DMS153 treated with DMSO at 0.1 percent for 48 hours (cell line): ENCODE results near the gene C1orf74.
"Not testable (repeated sequence)": the region's sequence is repeated elsewhere in the genome, so short reads cannot be mapped to it uniquely, and the experiment has no call there.

Experiments used
- DNase-seq: peaks from one replicate; lab custom pipeline; 2025; ENCODE audit not compliant: unreplicated experiment; lab: John Stamatoyannopoulos, UW

Gene C1orf74

DNA sequence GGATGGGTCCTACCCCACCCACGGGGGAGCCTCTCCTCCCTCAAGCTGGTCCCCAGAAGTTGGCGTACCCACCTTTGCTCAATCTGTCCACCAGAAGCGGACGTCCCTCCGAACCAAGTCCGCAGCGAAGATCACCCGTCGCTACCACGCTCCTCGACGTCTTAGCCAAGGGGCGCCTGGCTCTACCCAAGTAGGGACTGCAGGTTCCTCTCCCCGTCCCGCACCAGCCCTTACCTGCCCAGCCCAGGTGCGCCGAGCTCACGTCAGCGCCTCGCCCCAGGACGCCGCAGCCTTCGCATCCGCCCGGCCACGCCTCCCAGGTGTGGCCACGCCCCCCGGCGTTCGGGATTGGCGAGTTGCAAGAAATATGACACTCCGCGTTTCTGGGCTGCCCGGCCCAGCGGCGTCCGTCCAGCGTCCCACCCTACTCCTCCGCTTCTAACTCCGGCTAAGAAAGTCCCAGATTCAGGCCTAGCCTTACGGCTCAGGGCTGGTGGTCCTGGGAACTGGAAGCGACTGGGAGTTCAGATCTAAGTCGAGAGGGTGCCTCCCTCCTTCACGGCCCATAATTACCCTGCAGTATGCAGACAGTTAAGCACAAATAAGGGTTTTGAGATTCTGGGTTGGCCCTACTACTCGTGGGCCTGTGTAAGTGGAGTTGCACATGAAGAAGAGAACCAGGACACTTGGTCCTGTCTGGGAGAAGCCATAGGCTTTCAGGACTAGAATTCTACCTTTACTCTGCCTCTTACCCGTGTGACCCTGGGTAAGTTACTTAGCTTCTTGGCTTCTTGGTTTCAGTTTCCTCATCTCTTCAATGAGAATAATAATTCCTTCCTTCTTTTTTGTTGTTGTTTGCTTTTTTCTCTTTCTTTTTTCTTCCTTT lies 21.8 kb upstream of the C1orf74 start, which contains the start of gene IRF6:
Gene IRF6 (minus strand): TSS at position 268 of the 886 bp plus-strand sequence. CDS start 4,729 bp downstream, outside the sequence.
- DNase-seq = peak; percentile 96

DNA sequence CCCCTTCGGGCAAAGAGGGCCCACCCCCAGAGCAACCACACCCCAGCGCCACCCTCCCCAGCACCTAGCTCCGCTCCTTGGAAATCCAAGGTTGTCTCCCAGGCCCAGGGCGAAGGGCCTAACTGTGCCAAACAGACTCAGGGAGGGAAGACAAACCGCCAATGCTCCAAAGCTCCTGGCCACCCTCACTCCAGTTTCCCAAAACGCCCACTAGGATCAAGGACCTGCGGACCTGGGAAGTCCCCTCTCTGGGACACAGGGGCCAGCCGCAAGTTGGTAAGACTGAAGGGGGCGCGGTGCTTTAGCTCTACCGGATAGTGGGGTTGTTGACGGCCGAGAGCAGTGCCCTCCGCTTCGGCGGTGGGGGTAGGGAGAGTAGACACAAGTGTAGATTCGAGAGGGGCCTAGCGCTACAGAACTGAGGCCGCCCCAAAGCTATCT lies 21.0 kb upstream of the C1orf74 start:
- no peak for DNase-seq

- DNase-seq = no peak
Observed at GRCh38 chr1:209803568-209803967, 19.2 kb upstream of the C1orf74 start.

DNA sequence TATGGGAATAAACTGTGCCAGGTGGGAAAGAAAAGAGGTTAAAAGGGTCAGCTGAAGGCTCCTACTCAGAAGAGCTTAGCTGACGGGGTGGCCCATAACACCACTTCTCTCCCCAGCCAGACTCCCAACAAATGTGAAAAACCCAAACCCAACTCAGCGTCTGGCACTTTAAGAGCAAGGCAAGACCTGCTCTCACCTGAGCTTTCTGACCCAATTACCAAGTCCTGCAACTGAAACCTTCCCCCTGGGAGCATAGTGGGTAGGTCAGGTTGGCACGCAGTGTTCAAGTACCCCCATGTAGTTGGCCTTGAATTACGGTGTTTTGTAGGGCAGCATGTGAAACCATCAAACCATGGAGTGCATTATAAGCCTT lies 18.4 kb upstream of the C1orf74 start:
- no peak for DNase-seq

- DNase-seq = peak; percentile 58
Observed at GRCh38 chr1:209802117-209802779, 17.9 kb upstream of the C1orf74 start.

DNA sequence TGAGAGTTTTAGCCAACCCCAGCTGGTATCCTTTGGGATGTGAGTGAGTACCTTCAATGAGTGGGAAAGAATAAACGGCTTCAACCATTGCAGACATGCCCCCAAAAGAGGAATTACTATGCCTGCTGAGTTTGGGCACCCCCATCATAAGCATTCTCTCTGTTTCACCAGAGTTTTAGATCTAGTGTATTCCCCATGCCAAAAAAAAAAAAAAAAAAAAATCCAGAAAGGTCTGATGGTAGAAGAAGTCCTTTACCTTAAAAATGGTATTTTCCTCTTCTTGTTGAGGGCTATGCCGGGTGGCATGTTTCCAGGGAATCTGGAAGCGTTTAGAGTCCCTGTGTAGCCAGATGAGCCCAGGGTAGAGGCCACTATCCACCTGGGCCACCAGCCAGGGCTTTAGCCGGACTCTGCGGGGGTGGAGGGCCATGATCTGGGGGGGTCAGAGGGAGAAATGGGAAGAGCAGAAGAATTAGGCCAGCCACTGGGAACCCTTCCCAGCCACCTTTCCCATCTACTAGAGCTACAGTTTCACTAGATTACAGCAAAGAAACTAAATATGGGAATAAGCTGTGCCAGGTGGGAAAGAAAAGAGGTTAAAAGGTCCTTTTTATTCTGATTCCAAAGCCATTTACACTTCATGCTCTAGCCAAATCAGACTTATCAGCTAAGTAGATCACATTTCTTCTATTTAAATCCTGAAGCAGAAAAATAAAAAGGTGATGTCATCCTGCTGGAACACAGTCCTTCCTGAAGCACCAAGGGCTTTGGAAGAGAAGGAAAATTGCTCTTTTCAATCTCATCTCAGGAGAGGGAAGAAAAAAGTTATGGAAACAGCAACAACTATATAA lies 16.9 kb upstream of the C1orf74 start:
- no peak for DNase-seq

- no peak for DNase-seq
Observed at GRCh38 chr1:209797978-209798639, 13.8 kb upstream of the C1orf74 start.

- DNase-seq = not testable (repeated sequence)
Observed at GRCh38 chr1:209793711-209794110, 9.4 kb upstream of the C1orf74 start.

GRCh38 chr1:209791920-209792319 lies 7.6 kb upstream of the C1orf74 start:
- no peak for DNase-seq

DNA sequence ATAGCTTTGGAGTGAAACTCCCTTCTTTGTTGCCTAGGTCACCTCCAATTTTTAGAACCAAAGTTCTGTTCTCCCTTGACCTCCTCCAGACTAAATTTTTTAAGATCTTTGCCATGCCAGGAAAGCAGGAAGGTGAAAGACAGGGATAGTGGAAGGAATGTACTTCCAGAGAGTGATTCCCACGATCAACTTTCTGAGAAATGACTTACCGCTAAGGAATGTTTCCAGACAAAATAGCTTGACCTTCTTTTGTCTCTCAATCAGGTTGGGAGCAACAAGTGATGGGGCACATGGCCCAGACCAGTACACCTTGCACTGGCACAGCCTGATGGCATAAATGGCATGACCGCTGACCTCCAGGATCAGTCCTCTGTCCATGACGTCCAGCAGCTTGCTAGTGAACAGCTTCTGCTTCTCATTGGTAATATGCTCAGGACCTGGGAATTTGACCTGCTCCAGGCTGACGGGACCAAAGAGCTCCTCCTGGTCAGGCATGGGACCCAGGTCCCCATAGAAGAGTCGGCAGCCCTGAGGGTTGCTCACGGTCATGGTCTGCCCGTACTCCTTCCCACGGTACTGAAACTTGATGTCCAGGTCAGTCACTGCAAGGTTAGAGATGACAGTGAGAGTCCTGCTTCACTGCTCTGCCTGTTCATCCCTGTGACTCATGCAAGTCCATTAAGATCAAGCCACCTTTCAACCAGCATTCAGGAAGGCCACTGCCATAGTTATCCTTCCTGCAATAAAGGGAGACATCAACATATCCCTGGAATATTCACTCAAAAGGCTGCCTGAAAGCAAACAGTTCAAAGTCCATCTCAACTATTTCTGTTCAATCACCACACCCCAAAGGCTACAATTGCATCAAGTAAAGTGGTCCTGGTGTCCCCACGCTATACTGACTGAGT lies 6.2 kb upstream of the C1orf74 start:
- DNase-seq = no peak

DNA sequence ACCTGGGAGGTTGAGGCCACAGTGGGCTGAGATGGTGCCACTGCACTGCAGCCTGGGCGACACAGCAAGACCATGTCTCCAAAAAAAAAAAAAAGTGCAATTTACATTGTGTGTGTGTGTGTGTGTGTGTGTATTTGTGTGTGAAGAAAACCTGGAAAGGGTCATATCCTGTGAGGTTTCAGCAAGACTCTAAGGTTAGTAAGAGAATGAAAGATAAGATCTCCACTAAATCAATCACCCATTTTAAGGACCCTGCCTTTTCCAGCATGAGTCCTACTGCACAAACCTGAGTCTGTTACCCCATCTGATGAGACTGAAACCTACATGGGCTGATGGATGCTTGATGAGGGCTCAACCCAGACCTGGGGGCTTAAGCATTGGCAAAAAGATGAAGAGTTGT lies 4.9 kb upstream of the C1orf74 start:
- DNase-seq = no peak

GRCh38 chr1:209787551-209787950 lies 3.2 kb upstream of the C1orf74 start:
- DNase-seq = no peak

DNA sequence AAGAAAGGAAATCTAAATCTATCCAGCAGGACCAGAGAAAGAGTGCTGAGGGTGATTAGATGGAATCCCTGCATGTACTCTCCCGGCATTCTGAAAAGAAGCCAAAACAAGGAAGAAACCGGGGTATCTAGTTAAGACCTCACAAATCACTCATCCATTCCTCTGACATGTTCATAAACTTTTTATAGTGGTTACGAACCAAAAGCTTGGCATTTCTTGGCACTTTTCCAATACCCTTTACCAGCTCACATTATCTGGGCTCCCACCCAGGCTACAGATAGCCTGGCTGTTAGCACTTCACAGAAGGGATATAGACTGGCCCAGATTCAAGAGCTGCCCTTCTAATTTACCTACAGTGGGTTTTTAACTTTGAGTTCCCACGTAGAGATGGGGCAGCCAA lies 1.8 kb upstream of the C1orf74 start:
- DNase-seq = no peak

- DNase-seq = no peak
Observed at GRCh38 chr1:209785592-209785991, 1.2 kb upstream of the C1orf74 start.

DNA sequence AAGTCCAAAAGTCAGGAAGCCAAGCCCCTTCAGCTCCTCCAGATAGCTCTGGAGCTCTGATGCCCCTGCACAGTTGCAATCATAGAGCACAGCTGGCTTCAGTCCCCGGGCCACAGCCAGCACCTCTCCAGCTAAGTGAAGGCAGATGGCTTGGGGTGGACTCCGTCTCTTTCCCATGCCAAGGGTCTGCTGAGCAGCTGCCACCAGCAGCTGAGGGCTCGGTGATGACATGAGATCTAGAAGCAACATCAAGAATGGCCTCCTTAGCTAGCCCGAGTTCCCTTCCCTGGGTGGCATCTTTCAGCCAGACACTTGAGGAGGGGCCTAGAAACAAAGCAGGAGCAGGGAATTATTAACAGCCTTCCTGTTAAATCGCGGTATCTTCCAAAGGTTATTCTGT lies 973 bp downstream of the C1orf74 start:
- no peak for DNase-seq

DNA sequence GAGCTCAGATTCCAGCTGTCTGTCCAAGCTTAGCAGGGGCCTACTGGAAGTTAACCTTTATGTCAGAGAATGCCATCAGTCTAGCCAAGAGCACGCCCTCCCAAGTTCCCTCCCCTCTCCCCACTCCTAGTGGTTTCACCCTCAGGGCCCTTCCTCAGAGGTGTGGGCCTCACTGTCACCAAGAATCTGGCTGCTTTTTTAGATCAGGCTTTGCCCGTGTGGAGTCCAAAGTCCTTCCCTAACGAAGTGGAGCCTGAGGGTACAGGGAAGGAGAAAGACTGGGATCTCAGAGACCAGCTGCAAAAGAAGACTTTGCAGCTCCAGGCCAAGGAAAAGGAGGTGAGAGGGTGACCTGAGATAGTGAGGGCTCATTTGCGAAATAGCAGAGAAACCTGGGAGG lies 4.1 kb downstream of the C1orf74 start:
- DNase-seq = no peak

- DNase-seq = no peak
Observed at GRCh38 chr1:209778102-209778501, 6.3 kb downstream of the C1orf74 start.

GRCh38 chr1:209777587-209777986 lies 6.8 kb downstream of the C1orf74 start:
- DNase-seq = no peak

DNA sequence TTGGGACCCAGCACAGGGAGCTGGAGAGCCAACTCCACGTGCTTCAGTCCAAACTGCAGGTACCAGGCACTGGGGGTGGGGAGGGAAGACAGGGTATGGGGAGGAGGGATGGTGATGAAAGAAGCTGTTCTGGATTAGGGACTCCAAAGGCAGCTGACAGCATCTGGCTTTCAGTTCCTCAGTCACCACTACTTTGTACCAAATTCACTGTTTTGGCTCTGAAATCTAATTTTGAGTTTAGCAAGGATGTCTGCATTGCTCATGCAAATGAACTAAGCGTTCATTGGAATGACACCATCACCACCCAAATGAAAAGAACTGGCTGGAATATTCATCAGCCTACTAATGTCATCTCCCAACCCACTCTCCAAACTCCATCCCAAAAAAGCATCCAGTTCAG lies 8.7 kb downstream of the C1orf74 start:
- DNase-seq = no peak

DNA sequence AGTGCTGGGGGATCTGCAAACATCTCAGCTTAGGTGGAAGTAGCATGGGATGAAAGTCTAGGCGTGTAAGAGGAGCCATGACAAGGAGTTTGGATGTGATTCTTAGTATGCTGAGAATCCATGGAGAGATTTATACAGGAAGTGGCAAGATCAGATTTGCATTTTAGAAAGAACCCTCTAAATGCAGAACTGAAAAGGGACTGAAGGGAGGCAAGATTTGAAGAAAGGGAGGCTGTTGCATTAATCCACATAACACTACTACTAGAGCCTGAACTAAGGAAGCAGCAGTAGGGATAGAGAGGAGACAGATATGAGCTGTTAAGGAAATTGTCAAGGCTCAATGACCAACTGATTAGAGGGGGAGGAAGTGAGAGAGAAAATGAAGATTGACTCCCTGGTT lies 9.8 kb downstream of the C1orf74 start:
- no peak for DNase-seq
